GM20000 (cell line): ENCODE measurements around the gene EMC7.

Experiments
- DNase-seq: peaks from one replicate; pipeline ENCODE4 v3.0.0; 2012; ENCODE audit warnings: low spot score
- TF ChIP-seq, protein P1 (sequence below): IDR thresholded peaks from 2 replicates; pipeline ENCODE4 v1.5.1; 2012; ENCODE audit warnings: mild to moderate bottlenecking, control low read depth; ENCODE audit errors: extremely low read depth, missing control alignments

The EMC7 gene

GRCh38 chr15:34047893-34048775 lies 53.5 kb downstream of the EMC7 start:
- TF ChIP-seq, protein P1, sequence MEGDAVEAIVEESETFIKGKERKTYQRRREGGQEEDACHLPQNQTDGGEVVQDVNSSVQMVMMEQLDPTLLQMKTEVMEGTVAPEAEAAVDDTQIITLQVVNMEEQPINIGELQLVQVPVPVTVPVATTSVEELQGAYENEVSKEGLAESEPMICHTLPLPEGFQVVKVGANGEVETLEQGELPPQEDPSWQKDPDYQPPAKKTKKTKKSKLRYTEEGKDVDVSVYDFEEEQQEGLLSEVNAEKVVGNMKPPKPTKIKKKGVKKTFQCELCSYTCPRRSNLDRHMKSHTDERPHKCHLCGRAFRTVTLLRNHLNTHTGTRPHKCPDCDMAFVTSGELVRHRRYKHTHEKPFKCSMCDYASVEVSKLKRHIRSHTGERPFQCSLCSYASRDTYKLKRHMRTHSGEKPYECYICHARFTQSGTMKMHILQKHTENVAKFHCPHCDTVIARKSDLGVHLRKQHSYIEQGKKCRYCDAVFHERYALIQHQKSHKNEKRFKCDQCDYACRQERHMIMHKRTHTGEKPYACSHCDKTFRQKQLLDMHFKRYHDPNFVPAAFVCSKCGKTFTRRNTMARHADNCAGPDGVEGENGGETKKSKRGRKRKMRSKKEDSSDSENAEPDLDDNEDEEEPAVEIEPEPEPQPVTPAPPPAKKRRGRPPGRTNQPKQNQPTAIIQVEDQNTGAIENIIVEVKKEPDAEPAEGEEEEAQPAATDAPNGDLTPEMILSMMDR = no peak
- DNase-seq = no peak

- TF ChIP-seq, protein P1 = no peak
Measured at GRCh38 chr15:34046471-34047145, 55.1 kb downstream of the EMC7 start.

GRCh38 chr15:34043813-34044212 lies 57.8 kb downstream of the EMC7 start:
- no peak for DNase-seq
- TF ChIP-seq, protein P1 = no peak

More at GRCh38 chr15:34046471-34047145, 55.1 kb downstream of the EMC7 start:
- DNase-seq = no peak

DNA sequence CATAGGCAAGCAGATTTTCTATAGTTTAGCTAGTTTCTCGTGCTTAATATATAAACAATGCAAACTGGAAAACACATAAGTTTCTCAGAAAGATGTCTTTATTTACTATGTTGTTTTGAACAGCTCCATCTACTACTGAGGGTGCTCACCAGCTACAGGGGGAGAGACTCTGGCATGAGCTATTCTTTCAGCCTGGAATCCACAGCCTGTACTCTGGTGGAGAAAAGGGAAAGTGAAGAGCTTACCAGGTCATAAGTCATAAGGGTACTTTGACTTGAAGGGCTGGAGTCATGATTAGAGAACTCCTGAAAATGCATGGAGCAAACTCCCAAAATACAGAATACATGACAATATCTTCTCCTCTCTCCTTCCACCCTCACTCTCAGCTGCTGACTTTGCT lies 58.3 kb downstream of the EMC7 start:
- TF ChIP-seq, protein P1 = no peak
- DNase-seq = no peak

DNA sequence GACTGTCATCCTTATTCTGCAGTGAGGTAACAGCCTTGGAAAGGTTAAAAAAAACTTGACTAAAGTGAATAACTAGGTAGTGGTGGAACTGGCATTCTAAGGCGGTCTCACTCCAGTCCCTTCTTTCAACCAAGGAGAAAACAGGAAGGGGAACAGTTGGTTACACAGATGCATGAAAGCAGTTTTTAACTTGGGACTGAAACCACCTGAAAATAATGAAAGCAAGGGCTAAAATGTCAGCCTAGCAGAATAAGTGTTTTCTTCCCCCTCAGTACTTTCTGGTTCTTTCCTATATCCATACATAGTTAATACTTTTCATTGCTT lies 61.9 kb downstream of the EMC7 start:
- DNase-seq = no peak
- TF ChIP-seq, protein P1 = no peak

- TF ChIP-seq, protein P1 = no peak
- DNase-seq = peak; percentile 79
Measured at GRCh38 chr15:34038871-34039789, 62.5 kb downstream of the EMC7 start, which contains the start of gene AVEN. Gene AVEN (minus strand): TSS chr15:34039204. CDS start chr15:34039046, 158 bp downstream.
